SK-N-DZ (cell line): ENCODE measurements around the gene TMEM164.

Source experiments
- DNase-seq: peaks from one replicate; pipeline ENCODE4 v3.0.0-alpha.2; 2015; ENCODE audit warnings: low spot score

Gene TMEM164

GRCh38 chrX:110167952-110168451, 165.1 kb downstream of the TMEM164 start:
- DNase-seq, result no peak

GRCh38 chrX:110168585-110168984, 165.7 kb downstream of the TMEM164 start:
- DNase-seq, result no peak

- DNase-seq, result no peak
Measured at GRCh38 chrX:110170029-110170428, 167.1 kb downstream of the TMEM164 start.

- DNase-seq, result no peak
Measured at GRCh38 chrX:110171442-110171841, 168.5 kb downstream of the TMEM164 start.

GRCh38 chrX:110172215-110172614, 169.3 kb downstream of the TMEM164 start:
- no peak for DNase-seq

GRCh38 chrX:110173192-110174175, 170.6 kb downstream of the TMEM164 start:
- DNase-seq, result no peak

GRCh38 chrX:110175146-110175545, 172.2 kb downstream of the TMEM164 start:
- DNase-seq, result no peak

GRCh38 chrX:110175696-110176095, 172.8 kb downstream of the TMEM164 start:
- DNase-seq, result no peak

- no peak for DNase-seq
Measured at GRCh38 chrX:110178179-110178865, 175.4 kb downstream of the TMEM164 start.

DNA sequence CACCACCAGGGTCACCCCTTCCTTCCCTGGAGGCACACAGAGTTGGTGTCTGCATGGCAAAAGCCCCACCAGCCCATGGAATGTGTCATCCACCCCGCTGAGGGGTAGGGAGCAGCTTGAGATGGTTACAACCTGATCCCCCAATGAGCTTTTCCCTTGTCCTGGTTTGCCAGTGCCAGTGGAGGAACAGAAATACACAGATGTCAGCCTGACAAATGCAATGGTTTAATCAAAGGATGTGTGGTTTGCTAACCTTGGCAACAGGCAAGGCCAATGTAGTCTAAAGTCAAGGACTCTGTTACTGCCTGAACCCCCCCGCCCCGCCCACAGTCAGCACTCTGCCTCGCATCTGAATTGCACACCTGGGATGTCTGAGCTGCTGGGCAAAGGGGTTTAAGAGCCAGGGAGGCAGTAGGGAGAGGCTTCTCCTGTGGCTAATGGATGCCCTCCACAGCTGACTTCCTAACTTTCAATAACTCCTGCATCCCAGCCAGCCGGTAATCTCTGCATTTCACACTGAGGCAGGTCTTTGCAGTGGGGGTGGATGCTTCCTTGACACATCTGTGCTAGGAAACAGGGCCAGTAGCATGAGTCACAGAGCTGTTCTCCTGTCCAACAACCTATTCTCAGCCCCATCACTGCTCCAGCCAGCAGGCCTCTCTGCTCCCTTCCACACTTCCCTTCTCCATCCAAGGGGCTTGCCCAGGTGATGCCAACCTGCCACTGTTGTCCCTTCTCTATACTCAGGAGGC, 177.4 kb downstream of the TMEM164 start:
- DNase-seq, result no peak

DNA sequence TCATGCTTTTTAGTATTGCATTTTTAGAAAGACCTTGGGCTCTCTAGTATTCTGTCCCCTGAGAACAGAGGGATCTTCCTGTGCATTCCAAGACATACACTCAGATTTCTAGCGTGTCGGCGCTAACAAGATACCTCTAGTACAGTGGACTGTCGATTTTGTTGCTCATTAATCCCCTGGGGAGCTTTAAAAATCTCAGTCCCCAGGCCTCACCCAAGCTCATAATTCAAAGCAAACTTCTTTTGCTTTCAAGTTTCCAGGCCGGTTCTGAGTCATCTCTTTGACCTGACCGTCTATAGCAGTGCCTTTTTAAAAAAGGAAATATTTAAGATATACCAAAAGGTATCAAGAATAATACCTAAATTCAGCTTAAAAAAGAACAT, 178.0 kb downstream of the TMEM164 start:
- DNase-seq, result no peak

DNA sequence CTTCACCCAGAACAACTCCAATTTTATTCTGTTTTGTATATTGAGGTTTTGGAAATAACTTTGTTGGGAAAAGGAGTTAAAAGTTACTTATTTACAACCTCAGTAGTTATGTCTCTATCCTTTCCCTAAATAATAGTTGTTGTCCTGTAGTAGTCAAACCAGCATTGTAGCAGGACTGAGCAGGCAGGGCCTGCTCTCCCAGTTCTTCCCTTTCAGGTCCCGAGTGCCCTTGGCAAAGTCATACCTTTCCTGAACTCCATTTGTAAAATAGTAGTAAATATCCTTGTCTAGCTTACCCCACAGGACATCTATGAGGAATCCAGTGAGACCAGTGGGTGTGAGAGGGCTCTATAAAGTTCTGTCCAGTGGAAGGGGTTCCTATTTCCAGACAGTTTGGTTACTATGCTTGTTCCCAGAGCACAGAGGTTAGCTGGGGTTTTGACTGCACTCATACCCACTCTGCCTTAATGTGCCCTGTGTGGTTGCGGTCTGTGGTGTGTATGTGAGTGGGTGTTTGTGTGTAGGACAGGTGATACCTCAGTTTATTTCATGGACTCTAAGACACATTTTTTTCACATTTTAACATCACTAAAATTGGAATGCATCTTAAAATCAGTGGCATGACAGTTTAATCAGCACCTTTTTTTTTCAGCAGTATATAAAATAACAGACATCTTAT, 178.7 kb downstream of the TMEM164 start:
- DNase-seq, result no peak

DNA sequence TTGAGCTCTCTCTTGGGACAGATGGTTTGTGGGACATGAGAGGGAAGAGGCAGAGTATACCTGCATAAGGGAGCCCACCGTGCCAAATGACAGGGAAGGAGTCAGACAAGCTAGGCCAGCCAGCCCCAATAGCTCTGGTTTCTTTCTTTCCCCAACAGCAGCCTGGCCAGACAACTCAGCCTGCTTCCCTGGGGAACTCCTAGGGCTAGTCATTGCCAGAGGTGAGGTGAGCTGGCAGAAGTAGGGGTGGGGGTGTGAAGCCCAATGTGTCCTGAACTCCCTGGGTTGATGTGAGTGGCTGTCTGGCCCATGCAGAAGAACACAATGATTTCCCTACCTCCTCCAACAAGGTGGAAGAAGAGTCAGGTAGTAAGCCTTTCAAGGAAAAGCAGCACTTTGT, 179.4 kb downstream of the TMEM164 start:
- DNase-seq, result no peak

DNA sequence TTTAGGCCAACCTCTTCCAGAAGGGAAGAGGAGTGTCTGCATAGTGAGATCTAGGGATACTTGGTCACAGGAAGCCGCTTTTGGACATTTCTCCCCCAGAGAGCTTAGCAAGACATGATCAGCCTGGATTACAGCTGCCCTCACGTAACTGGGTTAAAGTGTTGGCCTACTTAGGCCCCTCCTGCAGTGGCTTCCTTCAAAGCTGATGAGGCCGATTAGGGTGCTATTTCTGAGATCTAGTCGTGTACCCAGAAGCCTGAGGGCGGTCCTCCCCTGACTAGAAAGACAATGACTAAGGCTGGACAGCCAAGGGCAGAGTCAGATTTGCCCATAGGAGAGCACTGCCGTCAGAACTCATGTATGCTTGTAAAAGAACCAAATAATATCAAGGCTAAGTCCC, 180.0 kb downstream of the TMEM164 start:
- DNase-seq, result no peak

GRCh38 chrX:110183314-110183713, 180.4 kb downstream of the TMEM164 start:
- no peak for DNase-seq

DNA sequence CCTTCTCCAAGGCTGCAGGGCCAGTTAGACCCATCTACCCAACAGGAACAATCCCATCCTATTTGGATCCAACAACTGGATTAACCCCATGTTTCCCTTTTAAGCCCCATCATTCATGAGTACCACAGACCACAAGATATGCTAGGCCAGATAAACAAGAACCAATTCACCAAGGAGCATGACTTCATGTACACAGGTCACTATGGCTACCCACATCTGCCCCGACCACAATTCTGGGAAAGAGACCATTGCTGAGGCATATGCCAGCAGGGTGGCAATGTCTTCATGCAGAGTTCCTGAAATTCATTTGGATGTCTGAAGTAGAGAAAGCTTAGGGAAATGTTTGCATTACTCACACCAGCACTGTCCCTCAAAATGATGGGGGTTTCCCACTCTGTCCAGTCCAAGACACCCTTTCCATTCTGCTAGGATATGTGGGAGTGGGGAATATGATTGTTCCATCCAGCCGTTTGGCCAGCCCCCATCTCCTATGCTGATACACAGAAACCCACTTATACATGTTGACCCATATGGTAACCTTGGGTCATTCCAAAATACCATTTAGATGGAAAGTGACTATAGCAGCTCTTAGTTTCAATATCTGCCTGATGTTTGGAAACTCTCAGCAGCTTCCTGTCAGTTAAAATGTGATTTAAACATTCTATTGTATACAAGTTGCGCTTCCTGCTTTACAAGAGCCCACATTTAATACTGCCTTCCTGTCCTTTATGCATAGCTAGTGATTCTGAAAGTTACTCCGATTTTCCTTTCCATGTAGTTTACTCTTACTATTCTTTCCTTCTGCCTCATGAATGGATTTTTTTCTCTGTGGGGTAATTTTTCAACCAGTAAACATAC, 186.0 kb downstream of the TMEM164 start:
- DNase-seq, result no peak

DNA sequence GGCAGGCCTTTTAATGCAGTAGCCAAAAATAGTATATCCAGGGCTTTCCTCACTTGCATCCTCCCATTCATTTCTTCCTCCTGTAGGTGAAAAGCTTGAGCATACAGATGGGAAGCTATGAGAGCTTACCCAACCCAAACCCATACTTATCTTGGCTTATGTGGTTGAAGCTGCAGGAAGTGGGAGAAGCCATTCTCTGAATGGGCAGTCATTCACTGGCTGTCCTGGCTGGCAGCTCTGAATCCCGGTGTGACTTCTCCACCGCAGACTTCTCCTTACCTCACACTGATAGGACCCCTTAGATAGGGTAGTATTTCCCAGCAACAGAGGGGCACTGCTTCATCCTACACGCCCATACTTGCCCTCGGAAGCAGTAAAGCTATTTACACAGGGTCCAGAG, 189.6 kb downstream of the TMEM164 start:
- DNase-seq, result no peak

GRCh38 chrX:110194977-110195376, 192.1 kb downstream of the TMEM164 start:
- no peak for DNase-seq

GRCh38 chrX:110201799-110202198, 198.9 kb downstream of the TMEM164 start:
- DNase-seq, result no peak

GRCh38 chrX:110204986-110205385, 202.1 kb downstream of the TMEM164 start:
- no peak for DNase-seq
